ENCODE data around the gene PARD3B.

The PARD3B gene

GRCh38 chr2:205453202-205453601 lies 907.9 kb downstream of the PARD3B start:
- H3K36me3 ChIP-seq, result no peaks in the 10 kb centered on the region
- H3K9me3 ChIP-seq, result no peaks in the 10 kb centered on the region
- no peak for TF ChIP-seq CTCF (IDR thresholded peaks at IDR 0.05)
- H3K27me3 ChIP-seq, result no peaks in the 10 kb centered on the region
- no peak overlapping the region for H3K4me3 ChIP-seq (ENCODE audit: low read depth in 1 of 2, low read length in 1 of 2)
- no peaks in the 10 kb centered on the region for H3K4me1 ChIP-seq (ENCODE audit: control insufficient read depth in 1 of 2, insufficient read depth in 1 of 2, low read depth in 1 of 2, low read length in 1 of 2)
- H3K27ac ChIP-seq, result no peak overlapping the region

GRCh38 chr2:205456682-205457081 lies 911.4 kb downstream of the PARD3B start:
- no peaks in the 10 kb centered on the region for H3K9me3 ChIP-seq
- H3K4me1 ChIP-seq (ENCODE audit: control insufficient read depth in 1 of 2, insufficient read depth in 1 of 2, low read depth in 1 of 2, low read length in 1 of 2), result no peaks in the 10 kb centered on the region
- H3K27me3 ChIP-seq, result no peaks in the 10 kb centered on the region
- no peak overlapping the region for H3K27ac ChIP-seq
- no peak overlapping the region for H3K4me3 ChIP-seq (ENCODE audit: low read depth in 1 of 2, low read length in 1 of 2)
- no peak for TF ChIP-seq CTCF (IDR thresholded peaks at IDR 0.05)
- no peaks in the 10 kb centered on the region for H3K36me3 ChIP-seq

- Histone ChIP-seq H3K27ac (no peak overlapping the region), H3K36me3 (no peaks in the 10 kb centered on the region), H3K4me3 (ENCODE audit: low read depth in 1 of 2, low read length in 1 of 2) (no peak overlapping the region), H3K4me1 (ENCODE audit: control insufficient read depth in 1 of 2, insufficient read depth in 1 of 2, low read depth in 1 of 2, low read length in 1 of 2) (no peaks in the 10 kb centered on the region), H3K9me3 (no peaks in the 10 kb centered on the region), H3K27me3 (no peaks in the 10 kb centered on the region)
- TF ChIP-seq CTCF (IDR thresholded peaks at IDR 0.05), result no peak
These were observed 914.9 kb downstream of the PARD3B start for GRCh38 chr2:205460217-205460616.

GRCh38 chr2:205461169-205461568 lies 915.9 kb downstream of the PARD3B start:
- no peaks in the 10 kb centered on the region for H3K4me1 ChIP-seq (ENCODE audit: control insufficient read depth in 1 of 2, insufficient read depth in 1 of 2, low read depth in 1 of 2, low read length in 1 of 2)
- no peak for TF ChIP-seq CTCF (IDR thresholded peaks at IDR 0.05)
- H3K27ac ChIP-seq, result no peak overlapping the region
- no peaks in the 10 kb centered on the region for H3K9me3 ChIP-seq
- no peak overlapping the region for H3K4me3 ChIP-seq (ENCODE audit: low read depth in 1 of 2, low read length in 1 of 2)
- H3K36me3 ChIP-seq, result no peaks in the 10 kb centered on the region
- H3K27me3 ChIP-seq, result no peaks in the 10 kb centered on the region

GRCh38 chr2:205461678-205462665 lies 916.7 kb downstream of the PARD3B start:
- Histone ChIP-seq H3K9me3 (no peaks in the 10 kb centered on the region), H3K27ac (no peak overlapping the region), H3K4me1 (ENCODE audit: control insufficient read depth in 1 of 2, insufficient read depth in 1 of 2, low read depth in 1 of 2, low read length in 1 of 2) (no peaks in the 10 kb centered on the region), H3K27me3 (no peaks in the 10 kb centered on the region), H3K4me3 (ENCODE audit: low read depth in 1 of 2, low read length in 1 of 2) (no peak overlapping the region), H3K36me3 (no peaks in the 10 kb centered on the region)
- TF ChIP-seq CTCF (IDR thresholded peaks at IDR 0.05), result no peak
